ENCODE data around the gene FAM131B. TPM values are rescaled to one million over a fixed set of nuclear protein-coding genes. Genes with fewer than 3 reads are reported as not detected.
A peak's percentile ranks its signal among the peaks of the same experiment; 100 is the strongest.

Gene FAM131B
- total RNA-seq, 1 experiment from 2014 or later = 25.3 TPM

DNA sequence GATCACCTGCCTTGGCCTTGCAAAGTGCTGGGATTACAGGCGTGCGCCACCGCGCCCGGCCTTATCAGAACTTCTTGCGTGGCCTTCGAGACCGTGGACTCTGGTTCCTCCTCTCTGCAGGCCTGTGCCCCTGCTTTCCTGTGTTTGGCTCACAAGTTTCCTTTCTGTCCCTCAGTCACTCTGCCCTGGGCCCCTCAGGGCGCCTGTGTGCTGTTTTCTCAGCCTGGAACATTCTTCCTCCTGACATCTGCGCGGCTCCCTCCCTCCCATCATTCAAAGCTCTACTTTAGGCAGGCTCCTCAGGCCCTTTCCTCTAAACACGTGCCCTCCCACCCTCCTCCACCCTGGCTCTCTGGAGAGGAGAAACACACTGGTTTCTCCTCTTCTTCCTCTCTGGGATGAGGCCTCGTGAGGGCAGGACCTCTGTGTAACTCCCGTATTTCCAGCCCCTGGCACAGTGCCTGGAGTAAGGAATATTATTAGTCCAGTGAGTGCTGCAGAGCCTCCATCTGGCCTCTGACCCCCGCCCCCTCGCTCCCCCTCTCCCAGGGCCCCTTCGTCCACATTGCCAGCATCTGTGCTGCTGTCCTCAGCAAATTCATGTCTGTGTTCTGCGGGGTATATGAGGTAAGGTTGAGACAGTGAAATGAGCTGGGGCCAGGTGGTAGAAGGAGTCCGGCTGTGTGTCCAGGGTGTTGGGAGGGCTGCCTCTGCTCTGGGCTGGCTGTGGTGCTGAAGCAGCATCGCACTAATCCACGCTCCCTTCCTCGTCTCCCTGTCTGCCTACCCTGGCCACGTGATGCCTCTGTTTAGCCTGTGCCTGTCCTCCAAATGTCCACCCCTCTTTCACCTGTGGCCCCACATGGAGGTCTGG is 39.5 kb downstream of the FAM131B start (continued):
- TF ChIP-seq, protein P1, sequence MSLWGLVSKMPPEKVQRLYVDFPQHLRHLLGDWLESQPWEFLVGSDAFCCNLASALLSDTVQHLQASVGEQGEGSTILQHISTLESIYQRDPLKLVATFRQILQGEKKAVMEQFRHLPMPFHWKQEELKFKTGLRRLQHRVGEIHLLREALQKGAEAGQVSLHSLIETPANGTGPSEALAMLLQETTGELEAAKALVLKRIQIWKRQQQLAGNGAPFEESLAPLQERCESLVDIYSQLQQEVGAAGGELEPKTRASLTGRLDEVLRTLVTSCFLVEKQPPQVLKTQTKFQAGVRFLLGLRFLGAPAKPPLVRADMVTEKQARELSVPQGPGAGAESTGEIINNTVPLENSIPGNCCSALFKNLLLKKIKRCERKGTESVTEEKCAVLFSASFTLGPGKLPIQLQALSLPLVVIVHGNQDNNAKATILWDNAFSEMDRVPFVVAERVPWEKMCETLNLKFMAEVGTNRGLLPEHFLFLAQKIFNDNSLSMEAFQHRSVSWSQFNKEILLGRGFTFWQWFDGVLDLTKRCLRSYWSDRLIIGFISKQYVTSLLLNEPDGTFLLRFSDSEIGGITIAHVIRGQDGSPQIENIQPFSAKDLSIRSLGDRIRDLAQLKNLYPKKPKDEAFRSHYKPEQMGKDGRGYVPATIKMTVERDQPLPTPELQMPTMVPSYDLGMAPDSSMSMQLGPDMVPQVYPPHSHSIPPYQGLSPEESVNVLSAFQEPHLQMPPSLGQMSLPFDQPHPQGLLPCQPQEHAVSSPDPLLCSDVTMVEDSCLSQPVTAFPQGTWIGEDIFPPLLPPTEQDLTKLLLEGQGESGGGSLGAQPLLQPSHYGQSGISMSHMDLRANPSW (CRISPR knock-in tag; conservative IDR thresholded peaks at IDR 0.05; ENCODE audit: low read depth) = no peak
- TF ChIP-seq ELF4 (CRISPR knock-in tag; IDR thresholded peaks at IDR 0.05; ENCODE audit: low read depth) = no peak
- no peak for TF ChIP-seq SMAD4 (CRISPR knock-in tag; IDR thresholded peaks at IDR 0.05)
- TF ChIP-seq, protein P2, sequence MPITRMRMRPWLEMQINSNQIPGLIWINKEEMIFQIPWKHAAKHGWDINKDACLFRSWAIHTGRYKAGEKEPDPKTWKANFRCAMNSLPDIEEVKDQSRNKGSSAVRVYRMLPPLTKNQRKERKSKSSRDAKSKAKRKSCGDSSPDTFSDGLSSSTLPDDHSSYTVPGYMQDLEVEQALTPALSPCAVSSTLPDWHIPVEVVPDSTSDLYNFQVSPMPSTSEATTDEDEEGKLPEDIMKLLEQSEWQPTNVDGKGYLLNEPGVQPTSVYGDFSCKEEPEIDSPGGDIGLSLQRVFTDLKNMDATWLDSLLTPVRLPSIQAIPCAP (CRISPR knock-in tag; IDR thresholded peaks at IDR 0.05) = no peak

DNA sequence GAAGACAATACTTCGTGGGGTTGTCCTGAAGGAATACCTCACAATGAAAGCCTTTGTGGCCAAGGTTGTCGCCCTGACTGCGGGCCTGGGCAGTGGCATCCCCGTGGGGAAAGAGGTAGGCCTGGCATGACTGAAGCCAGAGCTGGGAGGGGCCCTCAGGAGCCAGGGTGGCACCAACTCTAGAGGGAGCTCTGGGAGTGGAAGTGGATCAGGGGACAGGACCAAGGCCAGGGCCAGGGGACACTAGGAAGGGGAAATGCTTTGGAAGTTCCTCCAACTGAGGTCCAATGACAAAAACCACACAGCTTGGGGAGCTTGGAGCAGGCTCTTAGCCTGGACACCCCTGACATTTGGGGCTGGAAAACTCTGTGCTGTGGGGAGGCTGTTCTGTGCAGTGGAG is 40.8 kb downstream of the FAM131B start:
- peak; percentile 54 for ATAC-seq
- H3K27me3 Mint-ChIP-seq (ENCODE audit: low read depth) = no peaks in the 10 kb centered on the region
- H3K4me1 Mint-ChIP-seq = peaks cover 33% of the 10 kb centered on the region
- 0 out of 2 replicates have a peak, but pooled peaks have one; percentile 12 for TF ChIP-seq ATF1 (CRISPR knock-in tag; IDR thresholded peaks at IDR 0.05)
- TF ChIP-seq, protein P3, sequence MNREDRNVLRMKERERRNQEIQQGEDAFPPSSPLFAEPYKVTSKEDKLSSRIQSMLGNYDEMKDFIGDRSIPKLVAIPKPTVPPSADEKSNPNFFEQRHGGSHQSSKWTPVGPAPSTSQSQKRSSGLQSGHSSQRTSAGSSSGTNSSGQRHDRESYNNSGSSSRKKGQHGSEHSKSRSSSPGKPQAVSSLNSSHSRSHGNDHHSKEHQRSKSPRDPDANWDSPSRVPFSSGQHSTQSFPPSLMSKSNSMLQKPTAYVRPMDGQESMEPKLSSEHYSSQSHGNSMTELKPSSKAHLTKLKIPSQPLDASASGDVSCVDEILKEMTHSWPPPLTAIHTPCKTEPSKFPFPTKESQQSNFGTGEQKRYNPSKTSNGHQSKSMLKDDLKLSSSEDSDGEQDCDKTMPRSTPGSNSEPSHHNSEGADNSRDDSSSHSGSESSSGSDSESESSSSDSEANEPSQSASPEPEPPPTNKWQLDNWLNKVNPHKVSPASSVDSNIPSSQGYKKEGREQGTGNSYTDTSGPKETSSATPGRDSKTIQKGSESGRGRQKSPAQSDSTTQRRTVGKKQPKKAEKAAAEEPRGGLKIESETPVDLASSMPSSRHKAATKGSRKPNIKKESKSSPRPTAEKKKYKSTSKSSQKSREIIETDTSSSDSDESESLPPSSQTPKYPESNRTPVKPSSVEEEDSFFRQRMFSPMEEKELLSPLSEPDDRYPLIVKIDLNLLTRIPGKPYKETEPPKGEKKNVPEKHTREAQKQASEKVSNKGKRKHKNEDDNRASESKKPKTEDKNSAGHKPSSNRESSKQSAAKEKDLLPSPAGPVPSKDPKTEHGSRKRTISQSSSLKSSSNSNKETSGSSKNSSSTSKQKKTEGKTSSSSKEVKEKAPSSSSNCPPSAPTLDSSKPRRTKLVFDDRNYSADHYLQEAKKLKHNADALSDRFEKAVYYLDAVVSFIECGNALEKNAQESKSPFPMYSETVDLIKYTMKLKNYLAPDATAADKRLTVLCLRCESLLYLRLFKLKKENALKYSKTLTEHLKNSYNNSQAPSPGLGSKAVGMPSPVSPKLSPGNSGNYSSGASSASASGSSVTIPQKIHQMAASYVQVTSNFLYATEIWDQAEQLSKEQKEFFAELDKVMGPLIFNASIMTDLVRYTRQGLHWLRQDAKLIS (CRISPR knock-in tag; IDR thresholded peaks at IDR 0.05; ENCODE audit: borderline replicate concordance) = no peak
- no peaks in the 10 kb centered on the region for H3K36me3 Mint-ChIP-seq
- no peak overlapping the region for H3K27ac Mint-ChIP-seq
- ChIA-PET POLR2A (interaction anchor here (0.9 to 1.7 kb wide), 2 partner anchors 23 to 86 kb away, joined by 3 to 4 read pairs; no protein-coding TSS in a partner anchor), CTCF (interaction anchor here (0.8 to 1.4 kb wide), 9 partner anchors 11 to 69 kb away, joined by 3 to 5 read pairs (median 3); no protein-coding TSS in a partner anchor)
- H3K4me3 Mint-ChIP-seq = no peak overlapping the region
- no peak for DNase-seq (ENCODE audit: low spot score)
- no peaks in the 10 kb centered on the region for H3K9me3 Mint-ChIP-seq

DNA sequence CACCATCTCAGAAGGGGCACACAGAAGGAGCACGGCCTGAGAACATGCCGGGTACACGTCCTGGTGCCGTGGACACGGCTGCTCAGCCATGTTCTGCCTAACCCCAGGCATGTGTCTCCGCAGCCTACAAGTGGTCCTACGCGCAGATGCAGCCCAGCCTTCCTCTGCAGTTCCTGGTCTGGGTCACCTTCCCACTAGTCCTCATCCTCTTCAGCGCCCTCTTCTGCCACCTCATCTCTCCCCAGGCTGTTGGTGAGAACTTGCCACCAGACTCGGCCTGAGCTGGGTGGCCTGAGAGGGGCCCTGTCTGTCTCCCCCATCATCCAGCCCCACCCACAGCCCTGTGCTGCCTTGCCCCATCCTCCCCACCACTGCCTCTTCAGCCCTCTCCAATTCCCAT is 41.3 kb downstream of the FAM131B start:
- ATAC-seq = peak; percentile 55
- Mint-ChIP-seq H3K4me3 (no peak overlapping the region), H3K9me3 (no peaks in the 10 kb centered on the region), H3K27ac (no peak overlapping the region), H3K36me3 (no peaks in the 10 kb centered on the region), H3K27me3 (ENCODE audit: low read depth) (no peaks in the 10 kb centered on the region; the same call in 1 of the 2 replicates), H3K4me1 (peaks cover 33% of the 10 kb centered on the region)
- DNase-seq (ENCODE audit: low spot score) = no peak
- CTCF ChIA-PET = interaction anchor here (0.8 to 1.3 kb wide), 8 partner anchors 10 to 70 kb away, joined by 3 to 5 read pairs (median 3); no protein-coding TSS in a partner anchor
- TF ChIP-seq, protein P4, sequence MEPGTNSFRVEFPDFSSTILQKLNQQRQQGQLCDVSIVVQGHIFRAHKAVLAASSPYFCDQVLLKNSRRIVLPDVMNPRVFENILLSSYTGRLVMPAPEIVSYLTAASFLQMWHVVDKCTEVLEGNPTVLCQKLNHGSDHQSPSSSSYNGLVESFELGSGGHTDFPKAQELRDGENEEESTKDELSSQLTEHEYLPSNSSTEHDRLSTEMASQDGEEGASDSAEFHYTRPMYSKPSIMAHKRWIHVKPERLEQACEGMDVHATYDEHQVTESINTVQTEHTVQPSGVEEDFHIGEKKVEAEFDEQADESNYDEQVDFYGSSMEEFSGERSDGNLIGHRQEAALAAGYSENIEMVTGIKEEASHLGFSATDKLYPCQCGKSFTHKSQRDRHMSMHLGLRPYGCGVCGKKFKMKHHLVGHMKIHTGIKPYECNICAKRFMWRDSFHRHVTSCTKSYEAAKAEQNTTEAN (CRISPR knock-in tag; IDR thresholded peaks at IDR 0.05) = no peak
- POLR2A ChIA-PET = interaction anchor here (0.9 to 1.7 kb wide), 2 partner anchors 24 to 86 kb away, joined by 3 to 4 read pairs; no protein-coding TSS in a partner anchor

DNA sequence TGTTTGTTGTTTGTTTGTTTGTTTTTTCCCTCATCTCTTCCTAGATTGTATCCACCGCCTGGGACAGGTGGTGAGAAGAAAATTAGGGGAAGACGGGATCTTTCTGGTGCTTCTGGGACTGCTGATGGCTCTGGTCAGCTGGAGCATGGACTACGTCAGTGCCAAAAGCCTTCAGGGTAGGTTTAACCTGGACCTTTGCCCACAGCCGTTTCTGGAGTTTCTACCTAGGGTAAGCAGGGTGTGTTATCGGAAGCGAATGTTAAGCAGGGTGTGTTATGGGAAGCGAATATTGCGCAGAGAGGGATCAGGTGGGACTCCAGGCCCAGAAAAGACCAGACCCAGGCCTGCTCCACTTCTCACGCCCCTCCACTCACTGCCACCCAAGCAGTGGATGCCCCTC is 41.9 kb downstream of the FAM131B start:
- no peaks in the 10 kb centered on the region for H3K36me3 Mint-ChIP-seq
- no peaks in the 10 kb centered on the region; the same call in 1 of the 2 replicates for H3K27me3 Mint-ChIP-seq (ENCODE audit: low read depth)
- no peaks in the 10 kb centered on the region for H3K9me3 Mint-ChIP-seq
- H3K4me3 Mint-ChIP-seq = no peak overlapping the region
- POLR2A ChIA-PET = no interaction called here
- H3K4me1 Mint-ChIP-seq = peaks cover 31% of the 10 kb centered on the region
- no peak overlapping the region for H3K27ac Mint-ChIP-seq
- CTCF ChIA-PET = no interaction called here
- TF ChIP-seq ATF1 (CRISPR knock-in tag; IDR thresholded peaks at IDR 0.05) = no peak
- TF ChIP-seq, protein P5, sequence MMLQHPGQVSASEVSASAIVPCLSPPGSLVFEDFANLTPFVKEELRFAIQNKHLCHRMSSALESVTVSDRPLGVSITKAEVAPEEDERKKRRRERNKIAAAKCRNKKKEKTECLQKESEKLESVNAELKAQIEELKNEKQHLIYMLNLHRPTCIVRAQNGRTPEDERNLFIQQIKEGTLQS (CRISPR knock-in tag; conservative IDR thresholded peaks at IDR 0.05) = no peak
- no peak for DNase-seq (ENCODE audit: low spot score)
- no peak for ATAC-seq
